HEK293T (cell line): Measurements from ENCODE around the gene OPCML.

Source experiments
- FOXA1 ChIP-seq: fragments of 450-650 bp; IDR thresholded peaks from 2 replicates; pipeline ENCODE4 v1.6.1; 2016; ENCODE audit warnings: mild to moderate bottlenecking
- HDGF ChIP-seq: fragments of 450-650 bp; IDR thresholded peaks from 2 replicates; pipeline ENCODE4 v1.6.1; 2017; ENCODE audit warnings: antibody characterized with exemption, borderline replicate concordance

- no peak for TF ChIP-seq FOXA1
- TF ChIP-seq HDGF = no peak
These were observed 352.1 kb downstream of the OPCML start for GRCh38 chr11:133180201-133180600.
